ENCODE measurements around the gene IL1RAP. TPM values are rescaled to one million over a fixed set of nuclear protein-coding genes. Genes with fewer than 3 reads are reported as not detected.
"Not testable (repeated sequence)": the region's sequence is repeated elsewhere in the genome, so short reads cannot be mapped to it uniquely, and the experiment has no call there.

Gene IL1RAP
- total RNA-seq, 2 donors from 2014 or later: 3.4 to 6.3 TPM

GRCh38 chr3:190676481-190676880, 162.6 kb downstream of the IL1RAP start:
- no peak for DNase-seq (ENCODE audit: low spot score)
- H3K4me3 ChIP-seq: no peak overlapping the region
- H3K27me3 ChIP-seq: no peaks in the 10 kb centered on the region
- H3K27ac ChIP-seq: no peak overlapping the region
- TF ChIP-seq, protein P1, sequence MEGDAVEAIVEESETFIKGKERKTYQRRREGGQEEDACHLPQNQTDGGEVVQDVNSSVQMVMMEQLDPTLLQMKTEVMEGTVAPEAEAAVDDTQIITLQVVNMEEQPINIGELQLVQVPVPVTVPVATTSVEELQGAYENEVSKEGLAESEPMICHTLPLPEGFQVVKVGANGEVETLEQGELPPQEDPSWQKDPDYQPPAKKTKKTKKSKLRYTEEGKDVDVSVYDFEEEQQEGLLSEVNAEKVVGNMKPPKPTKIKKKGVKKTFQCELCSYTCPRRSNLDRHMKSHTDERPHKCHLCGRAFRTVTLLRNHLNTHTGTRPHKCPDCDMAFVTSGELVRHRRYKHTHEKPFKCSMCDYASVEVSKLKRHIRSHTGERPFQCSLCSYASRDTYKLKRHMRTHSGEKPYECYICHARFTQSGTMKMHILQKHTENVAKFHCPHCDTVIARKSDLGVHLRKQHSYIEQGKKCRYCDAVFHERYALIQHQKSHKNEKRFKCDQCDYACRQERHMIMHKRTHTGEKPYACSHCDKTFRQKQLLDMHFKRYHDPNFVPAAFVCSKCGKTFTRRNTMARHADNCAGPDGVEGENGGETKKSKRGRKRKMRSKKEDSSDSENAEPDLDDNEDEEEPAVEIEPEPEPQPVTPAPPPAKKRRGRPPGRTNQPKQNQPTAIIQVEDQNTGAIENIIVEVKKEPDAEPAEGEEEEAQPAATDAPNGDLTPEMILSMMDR (IDR thresholded peaks at IDR 0.05): no peak
- no peaks in the 10 kb centered on the region for H3K4me1 ChIP-seq
- no peaks in the 10 kb centered on the region for H3K36me3 ChIP-seq
- H3K9me3 ChIP-seq: peaks cover 0 to 4% of the 10 kb centered on the region in 2 donors

DNA sequence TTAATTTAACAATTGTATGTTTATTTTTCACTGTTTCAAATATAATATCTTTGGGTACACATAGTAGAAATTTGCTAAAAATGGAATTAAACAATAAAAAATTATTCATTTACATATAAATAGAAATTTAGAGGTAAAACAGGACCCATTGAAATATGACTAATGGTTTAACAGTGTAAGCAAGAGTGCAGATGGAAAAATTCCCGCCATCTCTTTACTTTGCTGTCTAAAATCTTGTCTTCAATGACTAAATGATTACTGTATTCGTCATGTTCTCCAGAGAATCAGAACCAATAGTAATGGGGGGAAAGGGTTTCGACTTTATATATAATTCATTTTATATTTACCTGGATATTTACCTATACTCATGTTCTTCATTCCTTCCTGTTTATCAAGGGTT, 163.1 kb downstream of the IL1RAP start:
- Histone ChIP-seq H3K4me1 (no peaks in the 10 kb centered on the region), H3K27me3 (no peaks in the 10 kb centered on the region), H3K27ac (no peak overlapping the region), H3K4me3 (no peak overlapping the region), H3K9me3 (peaks cover 0 to 4% of the 10 kb centered on the region in 2 donors), H3K36me3 (no peaks in the 10 kb centered on the region)
- TF ChIP-seq, protein P1 (IDR thresholded peaks at IDR 0.05): no peak
- no peak for DNase-seq (ENCODE audit: low spot score)

GRCh38 chr3:190677868-190678267, 164.0 kb downstream of the IL1RAP start:
- H3K27me3 ChIP-seq; H3K4me3 ChIP-seq; H3K9me3 ChIP-seq; H3K4me1 ChIP-seq; H3K27ac ChIP-seq; DNase-seq (ENCODE audit: low spot score); H3K36me3 ChIP-seq: not testable (repeated sequence)

DNA sequence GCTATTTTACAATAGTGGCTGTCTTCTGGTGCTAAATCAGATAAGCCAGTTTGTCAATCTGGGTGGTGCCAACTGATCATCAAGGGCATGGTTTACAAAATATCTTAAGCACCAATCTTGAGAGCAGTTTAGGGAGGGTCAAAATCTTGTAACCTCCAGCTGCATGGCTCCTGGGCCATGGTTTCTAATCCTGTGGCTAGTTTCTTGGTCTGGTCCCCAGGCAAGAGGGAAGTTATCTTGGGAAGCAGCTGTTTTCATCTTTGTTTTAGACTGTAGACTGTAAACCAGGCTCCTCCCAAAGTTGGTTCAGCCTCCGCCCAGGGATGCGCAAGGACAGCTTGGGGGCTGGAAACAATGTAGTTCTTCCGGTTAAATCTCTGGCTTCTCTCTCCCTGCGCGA, 166.8 kb downstream of the IL1RAP start:
- Histone ChIP-seq H3K4me1 (no peaks in the 10 kb centered on the region), H3K27me3 (no peaks in the 10 kb centered on the region), H3K36me3 (no peaks in the 10 kb centered on the region), H3K27ac (no peak overlapping the region), H3K9me3 (peaks cover 0 to 4% of the 10 kb centered on the region in 2 donors), H3K4me3 (no peak overlapping the region)
- TF ChIP-seq, protein P1 (IDR thresholded peaks at IDR 0.05): no peak
- no peak for DNase-seq (ENCODE audit: low spot score)

DNA sequence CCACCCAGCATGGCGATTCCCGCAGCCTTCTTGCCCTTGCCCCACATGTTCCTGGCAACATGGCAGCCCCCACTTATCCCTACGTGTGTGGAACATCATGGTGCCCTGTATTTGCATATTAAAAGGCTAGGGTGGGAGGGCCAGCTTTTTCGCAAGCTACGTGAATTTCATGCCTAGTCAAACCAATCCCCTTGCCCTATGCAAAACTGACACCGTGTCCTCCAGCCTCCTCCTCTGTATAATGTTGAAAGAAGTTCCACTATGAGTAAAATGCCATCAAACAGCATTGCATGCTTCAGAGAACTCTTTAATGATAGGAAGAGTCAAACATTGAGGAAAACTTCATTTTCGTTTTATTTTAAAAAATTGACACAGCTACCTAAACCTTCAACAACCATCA, 170.9 kb downstream of the IL1RAP start:
- Histone ChIP-seq H3K9me3 (no peaks in the 10 kb centered on the region), H3K4me1 (no peaks in the 10 kb centered on the region), H3K4me3 (no peak overlapping the region), H3K27me3 (no peaks in the 10 kb centered on the region), H3K36me3 (no peaks in the 10 kb centered on the region), H3K27ac (no peak overlapping the region)
- no peak for DNase-seq (ENCODE audit: low spot score)
- TF ChIP-seq, protein P1 (IDR thresholded peaks at IDR 0.05): no peak

DNA sequence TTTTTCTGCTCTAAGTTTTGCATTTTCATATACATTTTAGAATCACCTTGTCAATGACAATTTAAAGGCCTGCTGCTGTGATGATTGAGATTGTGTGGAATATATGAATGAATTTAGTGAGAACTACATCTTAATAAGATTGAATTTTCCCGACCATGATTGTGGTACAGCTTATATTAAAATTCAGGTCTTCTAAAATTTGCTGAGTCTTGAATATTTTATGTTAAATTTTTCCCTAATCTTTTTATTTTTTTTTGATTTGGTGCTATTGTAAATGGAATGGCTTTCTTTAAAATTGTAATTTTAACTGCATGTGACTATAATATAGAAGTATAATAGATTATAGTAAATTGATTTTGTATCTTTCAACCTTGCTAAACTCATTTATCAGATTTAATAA, 172.1 kb downstream of the IL1RAP start:
- no peak for DNase-seq (ENCODE audit: low spot score)
- no peak overlapping the region for H3K4me3 ChIP-seq
- no peaks in the 10 kb centered on the region for H3K36me3 ChIP-seq
- H3K9me3 ChIP-seq: no peaks in the 10 kb centered on the region
- TF ChIP-seq, protein P1 (IDR thresholded peaks at IDR 0.05): no peak
- no peak overlapping the region for H3K27ac ChIP-seq
- no peaks in the 10 kb centered on the region for H3K4me1 ChIP-seq
- H3K27me3 ChIP-seq: no peaks in the 10 kb centered on the region

Data from right atrium auricular region (tissue), 2 donors.